ENCODE measurements around the gene MYO3B.
"Not testable (repeated sequence)": the region's sequence is repeated elsewhere in the genome, so short reads cannot be mapped to it uniquely, and the experiment has no call there.

MYO3B gene

DNA sequence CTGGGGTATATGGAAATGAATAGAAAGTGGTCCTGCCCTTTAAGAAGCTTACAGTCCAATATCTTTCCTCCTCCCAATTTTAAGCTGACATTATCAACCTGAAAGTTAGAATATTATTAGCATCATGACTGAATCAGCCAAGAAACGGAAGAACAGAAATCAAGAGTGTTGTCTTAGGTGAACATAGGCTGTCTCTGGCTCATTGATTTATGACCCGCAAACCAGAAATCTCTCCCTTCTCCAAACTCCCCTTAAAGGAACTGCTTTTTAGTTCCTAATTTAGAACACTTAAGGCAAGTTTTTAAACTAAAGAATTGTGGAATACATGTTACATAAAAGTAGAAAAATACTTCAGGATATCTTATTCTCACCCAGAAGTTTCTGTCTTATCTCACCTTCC is 62.7 kb downstream of the MYO3B start:
- DNase-seq, result no peak

DNA sequence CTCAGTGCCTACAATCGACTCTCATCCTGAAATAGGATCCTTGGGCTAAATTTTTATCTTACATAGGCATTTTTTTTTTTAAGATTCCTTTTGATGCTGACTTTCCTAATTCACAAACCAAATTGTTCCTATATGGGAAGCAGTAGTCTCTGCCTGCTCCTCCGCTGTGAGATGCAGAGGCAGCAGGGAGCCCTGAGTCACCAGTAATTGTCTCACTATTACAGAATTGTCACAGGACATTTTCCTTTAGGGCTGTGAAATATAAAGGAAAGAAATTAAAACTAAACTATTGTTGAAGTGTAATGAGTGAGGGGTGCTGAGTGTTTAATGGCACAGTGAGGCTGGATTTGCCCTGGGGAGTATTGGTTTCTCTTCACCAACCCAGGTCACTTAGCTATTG is 63.8 kb downstream of the MYO3B start:
- DNase-seq, result no peak

DNA sequence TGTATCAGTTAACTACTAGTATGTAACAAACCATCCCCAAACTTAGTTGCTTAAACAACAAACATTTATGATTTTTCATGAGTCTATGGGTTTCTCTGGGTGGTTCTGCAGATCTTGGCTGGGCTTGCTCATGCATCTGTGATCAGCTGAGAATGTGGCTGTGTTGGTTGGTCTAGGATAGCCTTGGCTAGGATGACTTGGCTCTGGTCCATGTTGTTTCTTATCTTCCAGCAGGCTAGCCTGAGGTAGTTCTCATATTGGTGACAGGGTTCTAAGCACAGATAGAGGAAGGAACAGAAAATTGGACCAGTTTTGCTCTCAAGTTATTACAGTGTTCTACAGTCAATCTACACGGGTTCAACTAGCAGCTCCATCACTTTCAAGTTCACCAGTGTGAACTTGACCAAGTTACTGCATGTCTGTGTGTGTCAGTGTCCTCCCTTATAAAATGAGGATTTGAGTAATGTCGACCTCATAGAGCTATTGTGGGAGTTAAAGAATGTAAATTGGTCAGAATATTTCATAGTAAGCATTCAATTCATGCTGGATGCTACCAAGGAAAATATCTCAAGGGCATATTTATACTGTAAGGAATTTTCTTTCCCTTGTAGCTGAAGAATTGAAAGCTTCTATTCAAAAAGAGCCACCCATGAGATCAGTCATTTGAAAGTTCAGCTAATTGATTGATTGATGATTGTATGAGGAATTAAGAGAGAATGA is 65.3 kb downstream of the MYO3B start:
- no peak for DNase-seq

DNA sequence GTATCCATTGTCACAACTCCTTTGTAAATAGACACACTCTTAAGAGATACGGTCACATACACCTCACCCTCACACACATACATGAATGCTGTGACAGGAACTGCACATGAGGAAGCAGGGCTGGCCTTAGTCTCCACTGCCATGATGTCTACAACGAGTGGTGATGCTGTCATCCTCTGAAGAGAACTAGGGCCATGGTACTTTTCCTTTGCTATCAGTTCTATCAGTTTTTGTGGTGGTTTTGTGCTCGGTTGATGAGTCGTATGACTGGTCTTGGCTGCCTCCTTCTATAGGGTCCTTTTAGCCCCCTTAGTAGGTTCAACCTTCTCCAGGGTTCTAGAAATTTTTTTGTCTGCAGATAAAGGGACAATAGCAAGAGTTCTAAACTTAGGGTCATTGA is 66.0 kb downstream of the MYO3B start:
- no peak for DNase-seq

DNA sequence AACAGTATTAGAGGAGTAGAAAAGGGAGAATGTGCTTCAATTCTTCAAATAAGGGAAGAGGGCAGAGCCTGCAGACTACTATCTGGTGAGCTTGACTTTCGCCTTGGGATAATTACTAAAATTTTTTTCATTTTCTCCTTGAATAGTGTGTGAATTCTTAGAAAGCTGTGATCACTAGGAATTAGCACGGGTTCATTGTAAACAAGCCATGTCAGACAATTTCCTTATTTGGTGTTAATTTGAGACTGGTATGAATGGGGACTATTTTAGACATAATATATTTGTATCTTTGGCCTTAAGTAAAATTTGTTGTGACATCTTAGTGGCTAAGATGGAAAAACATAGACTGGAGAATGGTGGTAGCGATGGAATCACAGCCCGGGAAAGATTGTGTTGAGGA is 66.6 kb downstream of the MYO3B start:
- DNase-seq, result no peak

DNA sequence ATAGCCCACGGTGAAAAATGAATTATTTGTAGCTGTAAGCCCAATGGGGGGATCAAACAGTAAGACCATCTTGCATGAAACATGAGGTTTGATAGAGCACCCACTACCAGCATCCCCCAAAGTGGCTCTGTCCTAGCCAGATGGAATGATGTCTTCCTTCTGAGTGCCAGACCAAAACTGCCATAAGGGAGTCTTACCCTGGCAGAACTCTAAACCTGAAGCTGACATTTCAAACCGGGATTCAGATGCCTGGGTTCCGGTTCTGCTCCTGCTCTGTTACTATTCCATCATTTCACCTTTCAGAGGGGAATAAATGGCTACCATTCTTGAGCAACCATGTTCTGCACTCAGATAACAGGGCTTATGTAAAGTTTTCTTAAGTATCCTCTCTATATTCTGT is 67.4 kb downstream of the MYO3B start:
- DNase-seq, result no peak

DNA sequence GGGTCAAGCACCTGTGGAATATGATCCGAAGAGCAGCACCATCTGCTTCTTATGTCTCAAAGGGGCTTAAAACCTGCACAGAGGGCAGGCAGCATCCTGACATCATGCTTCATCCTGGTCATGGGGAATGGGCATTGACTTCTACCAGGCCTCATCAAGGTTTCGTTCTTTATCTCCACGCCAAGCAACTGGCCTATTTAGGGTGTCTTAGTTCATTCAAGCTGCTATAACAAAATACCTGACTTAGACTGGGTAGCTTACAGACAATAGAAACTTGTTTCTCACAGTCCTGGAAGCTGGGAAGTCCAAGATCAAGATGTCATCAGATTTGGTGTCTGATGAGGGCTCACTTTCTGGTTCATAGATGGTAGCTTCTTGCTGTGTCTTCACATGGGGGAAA is 69.4 kb downstream of the MYO3B start:
- DNase-seq, result peak in 1 of 2 experiments; percentile 12

DNA sequence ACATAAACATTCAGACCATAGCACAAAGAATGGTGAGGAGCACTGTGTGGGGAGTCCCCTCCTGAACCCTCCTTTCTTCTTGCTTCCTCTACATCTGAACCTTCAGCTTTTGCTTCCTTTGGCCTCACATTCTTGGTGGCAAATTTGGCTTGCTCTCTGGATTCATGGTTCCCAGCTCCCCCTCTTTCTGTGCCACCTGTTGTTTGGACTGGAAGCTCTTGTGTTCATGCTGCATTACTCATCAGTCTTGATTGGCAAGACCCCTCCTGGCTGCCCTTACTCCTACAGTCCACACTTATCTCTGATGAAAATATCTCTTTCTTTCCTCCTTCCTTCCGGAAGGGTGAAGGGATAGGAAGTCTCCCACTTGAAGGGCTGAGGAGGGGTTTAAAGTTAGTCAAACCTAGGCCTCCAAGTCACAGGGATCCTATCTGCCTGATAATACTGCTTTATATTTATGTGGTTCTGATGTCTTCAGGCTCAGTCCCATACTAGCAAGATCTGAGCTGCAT is 70.0 kb downstream of the MYO3B start:
- no peak for DNase-seq

DNA sequence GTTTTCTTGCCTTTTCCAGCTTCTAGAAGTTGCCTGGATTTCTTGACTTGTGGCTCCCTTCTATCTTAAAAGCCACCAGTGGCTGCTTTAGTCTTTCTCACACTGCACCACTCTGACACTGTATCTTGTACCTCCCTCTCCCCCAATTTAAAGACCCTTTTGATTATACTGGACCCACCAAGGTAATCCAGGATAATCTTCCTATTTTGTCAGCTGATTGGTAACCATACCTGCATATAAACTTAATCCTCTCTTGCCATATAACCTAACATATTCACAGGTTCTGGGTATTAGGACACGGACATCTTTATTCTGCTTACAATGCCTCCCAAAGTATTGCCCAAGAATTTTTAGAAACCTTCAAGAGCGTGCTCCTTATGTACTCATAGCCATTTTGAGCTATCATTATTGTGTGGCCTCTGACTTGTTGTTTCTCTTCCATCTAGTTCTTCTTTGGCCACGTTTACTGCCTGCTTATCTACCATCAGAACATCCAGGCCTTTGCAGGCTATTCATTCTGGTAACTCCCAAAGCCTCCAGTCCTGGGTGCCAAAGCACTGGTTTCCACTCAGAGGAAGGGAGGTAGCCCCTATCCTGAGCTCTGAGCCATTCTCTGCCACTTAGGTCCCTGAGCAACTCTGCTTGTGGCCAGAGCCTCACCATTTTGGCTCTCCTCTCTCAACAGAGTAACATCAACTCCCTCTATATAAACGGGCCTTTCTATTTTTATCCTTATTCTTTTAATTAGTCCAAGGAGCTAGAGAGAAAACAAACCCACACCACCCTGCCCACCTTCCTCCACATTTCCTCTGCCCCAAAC is 70.8 kb downstream of the MYO3B start:
- DNase-seq, result no peak

DNA sequence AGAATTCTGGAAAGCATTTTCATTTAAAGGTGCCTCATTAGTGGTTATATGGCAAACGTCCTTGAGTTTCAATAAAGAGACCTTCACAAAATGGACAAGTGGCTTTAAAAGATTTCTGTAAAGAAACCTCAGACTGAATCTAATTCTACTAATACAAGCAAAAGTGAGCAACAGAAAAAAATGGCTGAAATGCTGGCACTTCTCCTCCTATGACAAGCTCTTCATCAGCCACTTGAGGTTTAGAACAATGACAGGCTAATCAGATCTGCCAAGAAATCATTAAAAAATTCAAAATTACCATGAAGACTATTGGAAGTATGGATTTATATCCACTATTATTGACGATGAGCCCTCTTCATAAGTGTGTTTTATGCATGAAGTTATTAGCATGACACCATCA is 71.8 kb downstream of the MYO3B start:
- DNase-seq, result no peak

DNA sequence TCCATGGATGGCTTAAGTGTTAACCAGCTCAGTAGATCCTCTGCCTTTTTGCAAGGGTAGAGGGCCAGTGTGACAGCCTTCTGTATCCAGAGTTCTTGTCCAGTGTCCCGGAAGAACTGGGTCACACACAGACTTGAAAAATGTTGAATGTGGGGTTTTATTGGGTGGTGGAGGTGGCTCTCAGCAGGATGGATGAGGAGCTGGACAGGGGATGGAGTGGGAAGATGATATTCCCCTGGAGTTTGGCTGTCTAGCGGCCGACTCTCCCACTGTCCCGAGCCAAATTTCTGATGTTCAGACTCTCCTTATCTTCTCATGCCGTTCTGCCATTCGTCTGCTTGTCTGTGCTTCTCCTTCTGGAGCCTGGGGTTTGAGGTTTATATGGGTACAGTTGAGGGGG is 72.6 kb downstream of the MYO3B start:
- DNase-seq, result no peak

DNA sequence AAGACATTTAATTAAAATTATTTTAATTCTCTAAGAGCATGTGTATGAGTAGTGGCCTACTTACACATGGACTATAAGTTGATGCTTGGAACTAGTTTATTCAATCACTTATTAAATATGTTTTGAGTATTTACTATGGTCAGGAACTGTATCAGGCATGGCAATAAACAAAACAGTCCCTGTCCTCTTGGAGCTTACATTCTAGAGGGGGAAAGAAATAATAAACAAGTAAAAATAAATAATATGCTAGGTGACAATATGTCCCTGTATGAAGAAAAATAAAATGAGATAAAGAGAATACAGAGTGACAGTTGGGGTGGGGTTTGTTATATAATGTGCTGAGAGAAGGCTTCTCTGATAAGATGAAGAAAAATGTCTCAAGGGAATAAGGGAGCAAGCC is 74.5 kb downstream of the MYO3B start:
- DNase-seq, result no peak

DNA sequence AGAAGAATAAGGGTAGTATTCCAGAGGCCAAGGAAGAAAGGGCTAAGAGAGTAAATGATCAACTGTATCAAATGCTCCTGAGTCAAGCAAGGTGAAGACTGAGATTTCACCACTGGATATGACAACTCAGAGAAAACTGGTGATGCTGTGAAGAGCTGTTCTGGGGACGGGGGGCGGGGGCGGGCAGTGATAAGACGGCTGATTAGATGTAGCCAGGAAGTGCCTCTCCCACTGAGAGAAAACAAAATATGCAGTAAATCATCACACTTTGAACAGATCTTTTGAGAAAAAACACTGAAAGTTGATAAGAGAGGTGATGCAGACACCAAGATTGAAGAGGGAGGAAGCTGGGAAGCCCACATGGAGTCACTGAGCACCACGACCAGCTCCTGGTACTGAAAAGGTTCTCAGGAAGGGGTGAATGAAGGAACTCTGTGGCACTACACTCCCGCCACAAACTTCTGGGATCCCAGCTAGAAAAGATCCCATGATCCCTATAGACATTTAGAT is 75.8 kb downstream of the MYO3B start:
- DNase-seq, result no peak

DNA sequence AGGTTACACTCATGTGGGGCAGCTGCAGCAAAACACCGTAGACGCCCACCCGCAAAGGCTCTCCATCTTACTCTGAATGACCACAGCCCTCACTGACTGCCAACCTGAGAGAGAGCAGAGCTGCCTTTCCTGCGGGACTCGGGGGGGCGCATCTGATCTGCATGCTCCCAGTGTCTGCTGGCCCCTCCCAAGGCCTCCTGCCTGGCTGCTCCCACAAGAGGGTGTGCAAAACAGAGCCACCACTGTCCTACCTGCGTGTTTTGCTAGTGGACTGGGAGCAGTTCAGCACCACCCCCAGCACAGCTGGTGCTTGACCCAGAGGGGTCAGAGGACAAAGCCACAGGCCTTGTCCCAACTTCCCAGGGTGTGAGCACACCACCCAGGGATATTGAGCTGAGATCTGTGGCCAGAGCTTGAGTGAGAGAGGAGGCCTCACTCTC is 76.4 kb downstream of the MYO3B start:
- no peak for DNase-seq

DNA sequence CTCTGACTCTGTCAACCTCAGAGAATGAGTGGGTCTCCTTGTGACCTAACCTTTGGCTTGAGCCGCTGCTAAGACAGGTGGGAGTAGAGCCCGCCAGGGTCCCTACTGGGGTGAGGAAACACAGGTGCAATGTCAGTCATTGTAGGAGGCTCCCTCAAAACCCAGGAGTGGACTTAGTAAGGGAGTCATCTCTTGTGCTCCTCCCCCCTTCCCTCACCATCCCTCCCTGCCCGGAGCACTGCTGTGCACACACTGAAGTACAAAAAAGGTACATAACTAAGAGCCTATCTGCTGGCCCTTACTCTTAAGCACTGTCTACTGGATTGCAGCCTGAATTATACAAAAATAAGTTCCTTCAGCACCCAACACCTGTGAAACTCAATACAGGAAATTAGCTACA is 77.2 kb downstream of the MYO3B start:
- DNase-seq, result no peak

DNA sequence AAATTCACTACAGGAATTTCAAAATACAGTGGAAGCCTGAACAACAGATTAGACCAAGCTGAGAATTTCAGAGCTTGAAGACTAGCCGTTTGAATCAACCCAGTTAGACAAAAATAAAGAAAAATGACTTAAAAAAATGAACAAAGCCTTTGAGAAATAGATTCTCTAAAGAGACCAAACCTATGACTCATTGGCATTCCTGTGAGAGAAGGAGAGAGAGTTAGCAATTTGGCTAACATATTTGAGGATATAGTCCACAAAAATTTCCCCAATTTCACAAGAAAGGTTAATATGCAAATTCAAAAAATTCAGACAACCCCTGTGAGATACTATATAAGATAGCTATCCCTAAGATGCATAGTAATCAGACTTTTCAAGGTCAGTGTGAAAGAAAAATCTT is 78.0 kb downstream of the MYO3B start:
- DNase-seq, result no peak

DNA sequence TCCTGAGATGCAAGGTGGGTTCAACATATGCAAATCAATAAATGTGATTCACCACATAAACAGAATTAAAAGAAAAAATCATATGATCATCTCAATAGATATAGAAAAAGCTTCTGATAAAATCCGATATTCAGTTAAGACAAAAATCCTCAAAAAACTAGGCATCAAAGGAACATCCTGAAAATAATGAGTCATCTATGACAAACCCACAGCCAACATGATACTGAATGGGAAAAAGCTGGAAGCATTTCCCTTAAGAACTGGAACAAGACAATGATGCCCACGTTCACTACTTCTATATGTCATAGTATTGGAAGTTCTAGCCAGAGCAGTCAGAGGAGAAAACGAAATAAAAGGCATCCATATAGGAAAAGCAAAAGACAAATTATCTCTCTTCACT is 80.4 kb downstream of the MYO3B start:
- no peak for DNase-seq

DNA sequence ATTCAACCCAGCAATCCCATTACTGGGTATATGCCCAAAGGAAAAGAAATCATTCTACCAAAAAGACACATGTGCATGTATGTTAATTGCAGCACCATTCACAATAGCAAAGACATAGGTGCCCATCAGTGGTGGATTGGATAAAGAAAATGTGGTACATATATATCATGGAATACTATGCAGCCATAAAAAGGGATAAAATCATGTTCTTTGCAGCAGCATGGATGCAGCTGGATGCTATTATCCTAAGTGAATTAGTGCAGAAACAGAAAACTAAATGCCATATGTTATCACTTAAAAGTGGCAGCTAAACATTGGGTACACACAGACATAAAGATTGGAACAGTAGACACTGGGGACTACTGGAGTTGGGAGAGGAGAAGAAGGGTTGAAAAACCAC is 82.2 kb downstream of the MYO3B start:
- no peak for DNase-seq

DNA sequence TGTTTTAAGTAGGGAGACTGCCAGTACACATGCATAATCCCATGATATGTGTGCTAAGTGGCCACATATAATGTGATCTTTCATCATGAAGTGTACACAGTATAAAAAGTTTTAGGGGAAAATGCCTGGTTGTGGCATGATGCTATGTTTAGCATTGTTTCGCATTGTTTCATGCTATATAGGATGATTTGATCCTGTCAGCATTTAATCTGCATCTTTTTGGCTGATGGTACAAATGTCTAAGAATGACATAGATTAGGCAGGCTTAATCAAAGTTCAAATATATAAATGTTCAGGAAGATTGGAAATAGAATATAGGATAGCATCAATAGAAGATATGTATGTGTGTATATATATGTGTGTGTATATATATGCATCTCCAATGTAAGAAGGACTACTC is 83.6 kb downstream of the MYO3B start:
- DNase-seq, result no peak

DNA sequence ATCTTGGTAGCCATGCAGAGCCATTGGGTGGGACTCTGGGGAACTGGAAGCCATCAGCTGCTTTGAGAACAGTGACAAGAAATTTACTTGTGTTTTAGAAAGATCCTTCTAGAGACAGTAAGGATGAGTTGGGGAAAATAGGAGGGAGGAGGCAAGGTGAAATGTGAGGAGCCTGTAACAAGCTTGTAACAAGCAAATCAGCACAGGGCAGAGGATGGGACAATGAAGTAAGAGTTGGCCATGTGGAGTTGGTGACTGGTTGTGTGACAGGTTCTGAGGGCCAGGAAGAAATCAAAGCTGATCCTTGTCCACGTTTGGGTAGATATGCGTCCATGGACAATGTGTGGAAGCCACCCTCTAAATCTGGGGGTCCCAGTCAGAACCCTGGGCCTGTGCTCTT is 84.4 kb downstream of the MYO3B start:
- no peak for DNase-seq

DNA sequence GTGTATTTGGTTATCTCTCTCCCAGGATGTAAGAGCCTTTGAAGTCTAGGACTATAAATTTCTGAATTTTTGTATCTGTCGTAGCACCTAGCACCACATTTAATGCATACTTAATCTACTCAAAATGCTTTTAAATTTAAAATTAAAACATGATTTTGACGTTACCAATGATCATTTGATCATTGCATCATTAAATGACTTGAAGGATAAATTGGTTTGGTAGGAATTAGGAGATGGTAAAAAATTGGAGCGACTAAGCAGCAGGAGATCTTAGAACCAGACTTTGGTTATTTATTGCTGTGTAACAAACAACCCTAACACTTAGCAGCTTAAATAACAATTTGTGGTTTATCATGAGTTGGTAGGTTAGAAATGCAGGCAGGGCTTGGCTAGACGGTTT is 84.9 kb downstream of the MYO3B start:
- DNase-seq, result no peak

DNA sequence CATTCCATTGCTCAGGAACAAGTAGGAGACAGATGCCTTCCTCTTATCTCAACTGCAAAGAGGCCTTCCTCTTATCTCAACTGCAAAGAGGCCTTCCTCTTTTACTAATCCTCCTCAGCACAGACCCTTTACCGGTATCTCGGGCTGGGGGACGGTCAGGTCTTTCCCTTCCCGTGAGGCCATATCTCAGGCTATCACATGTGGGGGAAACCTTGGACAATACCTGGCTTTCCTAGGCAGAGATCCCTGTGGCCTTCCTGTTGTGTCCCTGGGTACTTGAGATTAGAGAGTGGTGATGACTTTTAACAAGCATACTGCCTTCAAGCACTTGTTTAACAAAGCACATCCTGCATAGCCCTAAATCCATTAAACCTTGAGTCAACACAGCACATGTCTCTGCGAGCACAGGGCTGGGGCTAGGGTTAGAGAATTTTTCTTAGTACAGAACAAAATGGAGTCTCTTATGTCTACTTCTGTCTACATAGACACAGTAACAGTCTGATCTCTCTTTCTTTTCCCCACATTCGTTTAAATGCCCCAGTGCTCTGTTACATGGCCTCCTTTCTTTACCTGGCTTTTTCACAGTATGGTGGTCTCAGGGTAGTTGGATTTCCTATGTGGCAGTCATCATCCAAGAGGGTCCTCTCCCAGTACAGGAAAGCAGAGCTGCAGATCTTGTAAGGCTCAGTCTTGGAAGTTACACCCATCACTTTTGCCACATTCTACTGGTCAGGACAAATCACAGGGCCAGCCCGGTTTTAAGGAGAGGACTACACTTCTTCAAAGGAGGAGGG is 86.0 kb downstream of the MYO3B start:
- DNase-seq, result not testable (repeated sequence)

DNA sequence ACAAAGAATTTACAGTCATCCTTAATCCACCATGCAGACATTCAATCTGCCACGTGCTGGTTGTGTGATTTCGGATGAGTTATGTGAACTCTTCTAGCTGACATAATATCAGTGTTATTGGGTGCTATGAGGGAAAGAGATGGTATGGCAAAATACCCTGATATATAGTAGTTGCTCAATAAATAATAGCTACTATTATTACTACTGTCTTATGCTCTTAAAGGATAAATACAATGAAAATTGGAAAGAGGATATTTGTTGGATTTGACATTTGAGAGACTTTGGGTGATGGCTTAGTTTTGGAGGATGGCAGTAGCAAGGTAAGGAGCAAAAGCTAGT is 86.5 kb downstream of the MYO3B start:
- no peak for DNase-seq

DNA sequence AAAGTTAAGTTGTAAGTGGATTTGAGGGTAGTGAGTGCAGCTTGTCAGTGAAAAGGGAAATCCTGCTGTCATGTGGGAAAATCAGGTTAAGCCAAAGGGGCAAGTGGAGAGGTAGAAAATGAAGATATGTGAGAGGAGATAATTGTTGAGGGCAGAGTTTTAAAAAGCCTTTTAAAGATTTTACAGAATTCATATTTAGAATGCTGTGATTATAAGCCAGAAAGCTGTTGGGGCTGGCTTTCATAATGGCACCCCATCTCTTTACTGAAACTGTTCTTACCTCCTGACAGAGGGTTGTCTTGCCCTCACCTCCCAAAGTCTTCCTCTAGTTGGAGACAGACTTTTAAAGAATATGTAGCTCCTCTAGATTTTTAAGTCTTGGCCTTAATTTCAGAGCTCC is 86.9 kb downstream of the MYO3B start:
- no peak for DNase-seq
